GM21360 (cell line): ENCODE data around the gene SVIL.
"Not testable (repeated sequence)": the region's sequence is repeated elsewhere in the genome, so short reads cannot be mapped to it uniquely, and the experiment has no call there.

ENCODE experiments used
- ATAC-seq: cut with Tn5 transposase; IDR thresholded peaks from one replicate; pipeline ENCODE4 v1.9.1; 2021; ENCODE audit warnings: mild to moderate bottlenecking, moderate library complexity; ENCODE audit not compliant: unreplicated experiment

The SVIL gene

DNA sequence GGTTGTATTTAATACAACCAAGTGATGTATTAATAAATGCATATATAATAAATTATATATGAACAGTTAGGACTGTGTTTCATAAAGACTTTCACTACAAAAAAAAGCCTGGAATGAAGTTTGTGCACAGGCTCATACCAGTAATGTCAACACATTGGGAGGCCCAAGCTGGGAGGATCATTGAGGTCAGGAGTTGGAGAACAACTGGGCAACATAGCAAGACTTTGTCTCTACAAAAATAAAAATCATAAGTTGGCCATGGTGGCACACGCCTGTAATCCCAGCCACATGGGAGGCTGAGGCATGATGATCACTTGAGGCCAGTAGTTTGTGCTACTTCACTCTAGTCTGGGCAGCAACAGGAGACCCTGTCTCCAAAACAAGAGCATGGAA, 15.8 kb upstream of the SVIL start:
- ATAC-seq, result no peak

DNA sequence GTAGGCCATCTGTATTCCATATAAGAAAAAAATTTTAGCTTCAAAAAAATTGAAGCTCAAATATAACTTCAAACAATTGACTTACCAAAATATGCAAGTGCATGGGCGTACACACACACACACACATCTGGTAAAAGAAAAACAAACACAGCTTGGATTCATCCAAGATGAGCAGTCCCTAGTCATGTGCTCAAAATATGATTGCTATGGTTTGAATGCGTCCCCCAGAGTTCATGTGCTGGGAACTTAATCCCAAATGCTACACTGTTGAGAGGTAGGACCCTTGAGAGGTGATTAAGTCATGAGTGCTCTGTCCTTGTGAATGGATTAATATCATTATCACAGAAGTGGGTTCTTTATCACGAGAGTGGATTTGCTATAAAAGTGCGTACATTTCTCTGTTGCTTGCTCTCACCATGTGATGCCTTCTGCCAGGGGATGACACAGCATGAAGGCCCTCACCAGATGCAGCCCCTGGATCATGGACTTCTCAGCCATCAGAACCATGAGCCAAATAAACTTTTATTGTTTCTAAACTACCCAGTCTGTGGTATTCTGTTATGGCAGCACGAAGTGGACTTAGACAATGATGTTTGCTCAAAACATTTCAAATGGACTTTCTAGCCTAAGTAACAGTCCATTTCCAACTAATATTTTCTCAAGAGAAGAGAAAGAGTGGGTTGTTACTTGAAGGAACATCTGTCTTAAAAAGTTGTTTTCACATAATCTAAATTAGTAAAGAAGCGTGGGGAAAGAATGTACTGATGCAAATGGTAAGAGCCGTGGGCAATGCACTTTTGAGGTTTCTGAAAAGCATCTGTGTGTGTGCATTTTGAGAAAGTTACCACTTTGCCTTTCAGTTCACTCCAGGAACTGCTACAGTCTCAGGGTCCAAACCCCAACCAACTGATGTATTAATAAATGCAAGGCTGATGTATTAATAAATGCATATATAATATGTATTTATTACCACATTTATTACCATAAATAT, 15.1 kb upstream of the SVIL start:
- ATAC-seq, result no peak

DNA sequence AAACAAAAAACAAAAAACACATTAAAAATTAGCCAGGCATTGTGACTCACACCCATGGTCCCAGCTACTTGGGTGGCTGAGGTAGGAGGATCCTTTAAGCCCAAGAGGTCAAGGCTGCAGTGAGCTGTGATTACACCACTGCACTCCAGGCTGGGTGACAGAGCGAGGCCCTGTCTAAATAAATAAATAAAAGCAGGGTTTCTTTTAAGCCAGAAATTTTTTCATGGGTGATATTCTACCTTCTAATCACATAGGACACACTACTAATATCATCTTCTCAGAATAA, 14.2 kb upstream of the SVIL start:
- ATAC-seq, result no peak

DNA sequence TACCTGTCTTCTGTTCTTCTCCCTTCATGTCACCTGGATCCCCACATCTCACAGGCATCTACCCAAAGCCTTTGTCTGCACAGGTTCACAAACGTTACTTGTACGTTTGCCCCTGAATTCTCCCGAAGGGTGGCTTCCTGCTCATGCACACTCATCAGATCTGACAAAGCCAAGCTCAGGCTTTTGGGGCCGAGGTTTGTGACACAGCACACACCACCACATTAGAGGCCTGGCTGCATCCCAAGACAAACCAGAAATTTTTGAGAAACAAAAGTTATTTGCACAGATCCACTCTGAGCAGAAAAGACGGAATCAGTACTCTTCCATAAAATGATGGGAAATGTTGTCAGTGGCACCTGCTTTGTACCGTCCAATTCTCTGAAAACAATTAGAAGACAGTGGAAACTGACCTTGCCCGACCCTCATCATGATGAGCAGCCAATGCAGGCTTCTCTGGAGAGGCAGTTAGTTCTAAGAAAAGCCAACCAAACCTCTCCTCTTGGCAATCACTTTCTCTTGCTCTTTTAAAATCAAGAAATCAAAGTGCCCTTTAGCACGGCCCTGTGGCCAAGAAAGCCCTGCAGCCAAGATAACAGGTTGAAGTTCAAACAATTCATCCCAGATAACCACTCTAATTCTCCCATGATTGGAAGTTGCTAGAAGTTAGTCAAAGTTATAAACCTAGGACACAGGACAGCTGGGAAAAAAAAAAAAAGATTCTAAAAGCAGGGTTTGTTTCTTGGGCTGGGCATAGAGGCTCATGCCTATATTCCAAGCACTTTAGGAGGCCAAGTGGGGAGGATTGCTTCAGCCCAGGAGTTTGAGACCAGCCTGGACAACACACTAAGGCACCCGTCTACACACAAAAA, 13.6 kb upstream of the SVIL start:
- ATAC-seq, result no peak

DNA sequence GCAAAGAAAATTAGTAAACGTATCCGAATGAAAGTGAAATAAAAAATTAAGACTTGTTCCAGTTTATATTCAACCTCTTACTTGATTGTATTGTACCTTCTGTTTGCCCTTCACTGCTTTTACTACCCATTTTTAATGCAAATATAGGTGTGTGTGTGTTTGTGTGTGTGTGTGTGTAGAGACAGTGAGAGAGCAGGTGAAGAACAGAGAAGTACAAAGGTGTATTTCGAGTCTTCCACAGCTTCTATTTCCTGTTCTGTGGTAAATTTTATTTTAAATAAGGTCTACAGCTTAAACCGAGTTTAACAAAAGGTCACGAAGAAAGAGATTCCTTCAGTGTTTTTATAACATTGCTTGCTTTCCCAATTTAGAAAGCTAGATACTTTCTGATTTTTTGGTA, 12.7 kb upstream of the SVIL start:
- ATAC-seq, result no peak

DNA sequence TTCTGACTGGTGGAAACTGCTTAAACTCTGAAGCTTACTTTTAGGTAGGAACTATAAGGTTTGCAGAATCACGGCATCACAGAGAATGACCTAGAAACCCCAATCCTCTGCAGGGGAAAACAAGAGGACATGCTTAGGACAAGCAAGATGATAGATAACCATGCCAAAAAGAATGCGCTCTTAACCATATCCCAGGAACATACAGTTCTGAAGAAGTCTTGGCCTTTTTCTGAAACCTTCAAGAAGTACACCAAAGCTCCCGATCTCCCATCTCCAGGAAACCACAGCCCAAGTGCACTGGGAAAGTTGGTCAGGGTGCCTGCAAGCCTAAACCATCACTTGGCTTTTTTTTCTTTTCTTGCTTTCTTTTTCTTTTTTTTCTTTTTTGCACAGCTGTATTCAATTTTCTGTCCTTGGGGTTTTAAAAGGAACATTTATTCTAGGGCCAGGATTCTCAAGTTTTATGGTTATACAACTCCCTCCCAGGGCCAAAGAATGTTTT, 12.2 kb upstream of the SVIL start:
- ATAC-seq, result no peak

DNA sequence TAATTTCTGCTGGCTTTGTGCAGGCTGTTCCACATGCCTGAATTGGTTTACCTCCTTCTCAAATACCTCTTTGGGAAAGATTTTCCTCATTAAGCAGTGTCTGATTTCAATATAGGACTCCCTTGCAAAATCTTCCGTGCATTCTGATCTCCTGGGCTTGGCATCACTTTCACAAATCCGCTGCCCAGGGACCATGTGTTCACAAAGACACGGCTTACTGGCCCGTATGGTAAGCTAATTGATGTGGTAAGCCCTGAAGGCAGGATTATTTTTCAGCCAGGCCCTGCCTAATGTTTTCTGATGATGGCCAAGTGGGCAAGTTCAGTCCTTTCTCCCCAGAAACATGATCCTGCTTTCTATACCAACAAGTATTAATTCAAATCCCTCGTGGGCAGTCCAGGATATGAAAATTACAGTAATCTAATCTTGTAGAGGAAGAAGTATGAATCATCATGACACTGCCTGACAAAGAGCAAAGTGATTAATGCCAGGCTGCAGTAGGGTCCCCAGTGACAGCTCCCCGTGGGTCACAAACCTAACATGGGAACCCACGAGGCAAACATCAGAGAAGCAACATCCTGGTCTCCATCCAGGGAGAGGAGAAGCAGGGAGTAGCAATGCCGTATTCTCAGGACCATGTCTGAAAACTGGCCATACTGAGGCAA, 11.6 kb upstream of the SVIL start:
- no peak for ATAC-seq

DNA sequence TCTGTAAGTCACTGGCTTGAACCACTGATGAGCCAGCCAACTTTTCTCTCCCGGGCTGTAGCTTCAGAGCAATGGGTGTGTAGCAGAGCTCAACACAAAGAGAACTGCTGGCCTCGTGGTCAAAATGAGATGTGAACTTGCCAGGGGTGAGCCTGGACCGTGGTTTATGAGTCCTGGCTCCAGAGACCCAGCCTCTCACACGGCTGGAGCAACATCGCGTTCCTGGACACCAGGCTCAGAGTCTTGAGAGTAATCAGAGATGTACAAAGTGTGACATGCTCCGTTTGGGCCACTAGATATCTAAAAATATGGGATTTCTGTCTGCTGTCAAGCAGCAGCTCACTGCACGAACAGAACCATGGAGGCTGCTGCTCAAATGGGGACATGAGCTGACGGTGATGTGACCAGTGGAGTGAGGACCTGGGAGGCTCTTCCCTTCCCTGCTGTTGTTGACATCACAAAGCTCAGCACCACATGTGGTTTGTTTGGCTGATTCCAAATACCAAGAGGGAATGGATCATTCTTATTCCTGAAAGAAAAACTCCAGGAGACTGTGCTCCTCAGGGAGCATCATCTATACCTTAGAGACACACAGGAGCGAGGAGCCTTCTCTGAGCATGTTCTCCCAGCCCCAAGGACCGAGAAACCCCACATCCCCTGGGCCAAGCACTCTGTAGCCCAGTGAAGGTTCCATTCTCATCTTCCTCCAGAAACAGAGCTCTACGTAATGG, 9.2 kb upstream of the SVIL start:
- no peak for ATAC-seq

DNA sequence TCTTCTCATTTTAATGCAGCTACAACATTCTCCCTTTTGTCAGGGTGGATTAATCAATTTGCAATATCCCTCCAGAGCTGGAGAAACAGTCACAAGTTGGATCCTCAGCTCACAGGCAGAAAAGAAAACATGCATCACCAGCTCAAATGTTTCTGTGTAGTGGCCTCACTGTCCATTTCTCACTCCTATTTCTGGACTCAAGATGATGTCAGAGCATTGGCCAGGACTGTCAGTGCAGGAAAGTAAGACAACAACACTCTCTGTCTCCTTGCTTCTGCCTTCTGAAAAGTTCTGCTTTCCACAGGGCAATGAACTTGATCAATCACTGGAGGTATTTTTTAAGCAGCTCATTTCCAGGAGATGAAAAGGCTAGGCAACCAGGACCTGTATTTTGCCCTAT, 8.2 kb upstream of the SVIL start:
- no peak for ATAC-seq

DNA sequence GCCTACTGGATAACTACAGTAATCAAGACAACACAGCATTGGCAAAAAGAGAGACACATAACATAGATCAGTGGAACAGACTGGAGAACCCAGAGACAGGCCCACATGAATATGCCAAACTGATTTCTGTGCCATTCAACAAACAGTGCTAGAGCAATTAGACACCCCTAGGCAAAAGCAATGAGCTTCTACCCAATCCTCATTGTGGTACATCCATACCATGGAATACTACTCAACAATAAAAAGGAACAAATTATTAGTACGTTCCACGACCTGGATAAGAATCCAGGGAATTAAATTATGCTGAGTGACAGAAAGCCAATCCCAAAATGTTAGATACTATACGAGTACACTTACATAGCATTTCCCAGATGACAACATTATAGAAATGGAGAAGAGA, 2.8 kb upstream of the SVIL start:
- no peak for ATAC-seq

DNA sequence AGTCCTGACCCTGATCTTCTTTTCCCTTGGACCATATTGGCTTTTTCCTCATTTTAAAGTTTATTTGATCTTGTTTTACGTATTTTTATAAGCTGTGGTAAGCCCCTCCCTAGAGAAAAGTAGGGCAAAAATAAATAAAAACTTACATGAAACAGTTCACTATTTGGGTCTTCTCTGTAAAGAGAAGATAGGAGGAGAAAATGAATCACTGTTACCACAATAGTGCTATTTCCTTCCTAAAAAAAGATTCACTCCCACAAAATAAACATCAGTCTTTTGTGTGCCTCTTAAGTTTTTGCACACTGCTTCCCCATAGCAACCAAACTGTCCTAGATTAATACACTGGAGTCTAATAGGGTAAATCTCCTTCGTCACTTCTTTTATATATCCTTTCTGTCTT, 1.4 kb upstream of the SVIL start:
- no peak for ATAC-seq

DNA sequence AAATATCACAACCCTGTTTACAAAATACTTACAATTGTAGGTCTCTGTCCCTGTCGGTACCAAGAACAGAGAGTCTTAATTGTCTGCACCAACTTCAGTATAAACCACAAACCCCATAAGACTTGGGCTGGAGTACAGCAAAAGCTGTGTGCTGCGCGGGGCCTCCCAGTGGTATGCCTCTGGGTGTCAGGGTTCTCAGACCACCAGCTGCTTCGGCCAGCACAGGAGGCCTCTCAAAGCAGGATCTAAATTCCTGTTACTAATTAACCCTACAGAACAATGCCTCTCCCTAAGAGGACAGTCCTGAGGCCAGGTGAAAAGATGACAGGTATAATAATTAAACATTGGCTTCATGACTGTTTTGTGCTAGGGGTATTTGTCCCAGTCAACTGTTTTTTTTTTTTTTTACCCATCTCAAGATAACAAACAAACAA, 957 bp upstream of the SVIL start:
- no peak for ATAC-seq

DNA sequence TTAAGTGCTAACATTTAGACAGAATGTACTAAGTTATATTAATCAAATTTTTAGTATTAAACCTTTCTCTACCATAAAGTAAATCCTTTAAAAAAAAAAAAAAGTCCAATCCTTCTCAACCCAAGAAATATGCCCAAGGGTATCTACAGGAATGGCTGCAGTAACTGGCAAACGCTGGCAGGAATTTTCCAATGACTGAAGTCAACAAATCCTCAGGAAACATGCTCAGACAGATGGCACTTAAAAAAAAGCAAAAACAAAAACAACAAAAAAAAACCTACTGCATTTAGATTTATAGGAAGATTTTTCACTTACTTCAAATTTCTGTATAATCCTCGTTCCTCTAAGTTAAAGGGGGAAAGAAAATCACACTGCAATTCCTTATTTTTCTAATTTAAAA, 666 bp downstream of the SVIL start:
- ATAC-seq, result no peak

DNA sequence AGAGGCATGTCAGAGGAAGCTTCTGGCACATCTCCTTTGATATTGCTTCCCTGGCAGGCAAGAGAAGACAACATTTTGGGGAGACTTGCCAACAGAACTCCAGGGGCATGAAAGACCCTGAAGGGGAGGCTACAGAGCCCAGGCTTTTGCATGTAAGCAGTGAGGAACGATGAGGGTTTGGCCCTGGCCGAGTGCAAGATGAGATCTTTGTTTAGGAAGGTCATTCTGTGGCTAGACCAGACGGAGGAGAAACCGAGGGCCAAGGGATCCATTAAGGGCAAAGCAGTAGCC, 3.8 kb downstream of the SVIL start:
- no peak for ATAC-seq

DNA sequence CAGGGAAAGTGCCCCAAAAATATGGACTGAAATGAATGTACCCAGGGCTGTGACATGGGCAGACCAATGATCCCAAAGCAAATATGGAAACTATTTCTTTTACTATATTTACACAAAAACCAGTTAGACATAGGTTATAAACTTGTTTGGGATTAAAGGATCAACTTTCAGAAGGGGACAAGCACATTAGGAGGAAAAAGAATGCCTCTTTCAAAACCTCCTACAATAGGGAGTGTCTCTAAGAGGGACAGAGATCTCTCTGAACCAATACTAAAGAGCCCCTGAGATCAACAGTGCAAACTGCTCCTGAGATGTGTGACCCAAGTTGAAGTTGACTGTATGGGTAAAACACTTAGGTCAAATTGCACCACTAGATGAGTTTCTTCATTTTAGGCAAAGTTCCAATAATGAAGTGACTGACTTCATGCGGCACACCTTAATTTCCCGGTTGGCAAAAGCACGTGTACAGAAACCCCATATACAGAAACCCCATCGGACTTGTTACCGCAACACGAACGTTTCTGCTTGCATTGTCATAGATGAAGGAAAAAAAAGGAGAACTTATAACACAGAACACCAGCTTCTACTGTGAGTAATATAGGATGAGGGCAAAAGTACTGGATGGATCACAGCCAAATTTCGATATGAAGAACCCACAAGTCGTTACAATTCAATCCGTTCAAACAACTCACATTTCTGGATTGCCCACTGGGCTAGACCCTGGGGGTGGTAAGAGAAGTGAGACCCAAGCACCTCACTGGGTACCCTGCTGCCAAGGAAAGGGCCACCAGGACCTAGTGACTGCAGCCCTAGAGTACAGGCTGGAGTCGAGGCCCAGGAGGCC, 4.3 kb downstream of the SVIL start:
- no peak for ATAC-seq

DNA sequence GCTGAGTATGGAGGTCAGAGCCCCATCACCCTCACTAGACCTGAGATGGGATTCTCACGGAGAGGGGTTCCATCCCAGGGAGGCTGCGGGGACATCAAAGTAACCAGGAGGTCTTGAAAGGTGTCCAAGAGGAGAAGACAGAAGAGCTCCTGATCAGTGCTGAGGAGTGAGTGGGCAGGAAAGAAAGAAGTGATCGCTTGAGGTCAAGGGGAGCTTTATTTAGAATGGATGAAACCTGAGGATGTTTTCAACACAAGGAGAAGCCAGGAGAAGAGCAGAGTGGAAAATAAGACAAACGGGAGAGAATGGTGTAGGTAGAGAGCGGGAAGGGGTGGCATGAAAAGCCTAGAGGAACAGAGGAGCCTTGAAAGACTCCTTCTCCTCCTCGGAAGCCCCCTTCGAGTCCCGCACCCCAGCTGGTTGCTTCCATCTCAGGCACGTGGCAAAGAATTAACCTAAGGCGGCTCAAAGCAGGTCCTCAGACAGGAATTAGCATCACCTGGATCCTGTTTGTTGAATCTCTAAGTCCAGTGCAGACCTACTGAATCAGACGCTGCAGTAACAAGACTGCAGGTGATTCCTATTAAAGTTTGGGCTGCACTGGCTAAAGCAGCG, 5.8 kb downstream of the SVIL start:
- no peak for ATAC-seq

DNA sequence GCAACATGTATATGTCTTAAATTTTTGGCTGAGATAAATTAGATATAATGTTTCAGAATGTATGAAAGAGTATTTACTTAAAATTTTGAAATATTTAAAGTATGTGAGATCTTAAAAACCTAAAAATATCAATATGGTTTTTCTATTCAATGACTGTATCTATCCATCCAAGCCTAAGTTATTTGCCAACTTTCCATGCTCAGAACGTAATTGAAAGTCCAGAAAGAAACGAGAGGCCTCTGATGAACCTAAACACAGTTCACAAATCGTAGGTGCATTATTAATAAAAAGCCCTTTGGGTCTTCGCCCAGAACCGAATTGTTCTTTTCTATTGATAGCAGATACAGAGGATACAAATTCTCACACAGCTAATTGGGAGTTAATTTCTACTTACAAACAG, 6.5 kb downstream of the SVIL start:
- no peak for ATAC-seq

DNA sequence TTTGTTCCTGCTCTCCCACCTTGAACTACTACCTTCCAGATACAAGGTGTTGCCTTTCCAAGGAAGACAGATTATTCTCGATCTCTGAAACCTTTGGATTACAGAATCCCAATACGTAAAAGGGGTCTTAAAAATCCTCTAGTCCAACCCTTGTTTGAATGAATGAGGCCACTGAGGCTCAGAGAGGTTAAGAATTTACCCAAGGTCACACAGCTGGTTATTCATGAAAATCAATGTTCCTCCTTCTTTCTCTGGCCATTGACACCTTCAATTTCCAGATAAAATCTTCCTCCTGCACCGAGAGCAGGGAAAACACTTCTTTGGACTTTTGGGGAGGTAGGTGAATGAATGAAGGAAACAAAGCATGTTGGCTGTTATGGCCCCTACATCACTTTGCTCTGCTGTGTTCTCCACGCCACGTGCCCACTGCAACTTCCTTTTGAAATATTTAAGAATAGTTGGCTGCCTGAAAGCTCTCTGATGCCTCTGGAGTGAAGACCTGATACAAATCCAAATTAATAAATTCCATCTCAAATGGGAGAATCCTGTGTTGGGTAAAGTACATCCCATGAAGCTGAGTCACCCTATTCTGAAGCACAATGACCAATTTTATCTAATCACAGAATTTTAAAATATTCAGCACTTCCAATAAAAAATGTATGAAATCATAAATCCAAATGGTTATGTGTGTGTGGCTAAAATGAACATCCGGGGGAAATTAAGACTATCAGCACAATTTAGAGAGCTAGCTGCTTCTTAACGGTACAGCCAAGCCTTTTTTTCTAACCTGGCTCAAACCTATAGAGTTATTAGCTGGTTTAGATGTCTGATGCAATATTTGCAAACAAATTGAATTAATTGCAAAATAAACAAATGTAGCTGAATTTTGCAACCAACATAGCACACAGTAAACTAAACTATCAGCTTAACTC, 7.3 kb downstream of the SVIL start:
- ATAC-seq, result no peak

DNA sequence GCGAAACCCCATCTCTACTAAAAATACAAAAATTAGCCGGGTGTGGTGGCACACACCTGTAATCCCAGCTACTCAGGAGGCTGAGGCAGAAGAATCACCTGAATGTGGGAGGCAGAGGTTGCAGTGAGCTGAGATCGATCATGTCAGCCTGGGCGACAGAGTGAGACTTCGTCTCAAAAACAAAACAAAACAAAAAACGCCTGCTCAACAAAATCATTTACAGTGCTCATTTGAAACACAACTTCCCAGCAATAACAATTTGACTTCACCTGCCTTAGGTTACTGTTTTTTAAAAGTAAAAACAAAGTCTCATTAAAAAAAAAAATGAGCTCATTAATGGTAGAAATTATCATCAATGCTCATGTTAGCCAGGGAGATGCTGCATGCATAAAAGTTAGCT, 10.4 kb downstream of the SVIL start:
- not testable (repeated sequence) for ATAC-seq
